Body of pancreas (tissue), 4 donors: ENCODE data around the gene DDX28.

ENCODE experiments used
- POLR2A ChIP-seq, 3 donors: fragments of 450-650 bp; IDR thresholded peaks; one replicate each; pipeline ENCODE4 v1.6.1; 2016; ENCODE audit warnings: antibody characterized with exemption in 3 of 3, mild to moderate bottlenecking in 2 of 3
- TF ChIP-seq, protein P1 (sequence below), 7 experiments: fragments of 450-650 bp in 4 of 7; fragments of 200-600 bp in 3 of 7; sonication (generic) in 3 of 7; IDR thresholded peaks; one replicate each; pipeline ENCODE4 v1.5.1; 2016 to 2019; ENCODE audit warnings: antibody characterized with exemption in 7 of 7

DNA sequence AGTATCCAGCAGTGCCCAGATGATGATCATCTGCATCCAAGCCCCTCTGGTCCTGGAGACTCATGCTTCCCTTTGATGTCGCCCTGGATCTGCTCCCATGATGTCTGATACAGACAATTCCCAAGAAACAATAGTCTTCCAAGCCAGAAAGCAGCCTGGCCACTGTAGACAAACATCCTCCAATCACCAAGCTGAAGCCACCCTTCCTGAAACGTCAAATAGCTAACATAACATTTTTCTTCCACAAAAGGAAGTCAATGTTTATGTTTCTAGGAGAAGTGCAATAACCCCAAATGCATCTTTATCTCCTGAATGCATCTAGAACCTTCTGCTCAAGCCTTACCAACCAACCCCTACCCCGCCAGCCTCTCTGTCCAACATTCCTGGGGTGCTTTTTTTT lies 22.6 kb downstream of the DDX28 start:
- TF ChIP-seq, protein P1, sequence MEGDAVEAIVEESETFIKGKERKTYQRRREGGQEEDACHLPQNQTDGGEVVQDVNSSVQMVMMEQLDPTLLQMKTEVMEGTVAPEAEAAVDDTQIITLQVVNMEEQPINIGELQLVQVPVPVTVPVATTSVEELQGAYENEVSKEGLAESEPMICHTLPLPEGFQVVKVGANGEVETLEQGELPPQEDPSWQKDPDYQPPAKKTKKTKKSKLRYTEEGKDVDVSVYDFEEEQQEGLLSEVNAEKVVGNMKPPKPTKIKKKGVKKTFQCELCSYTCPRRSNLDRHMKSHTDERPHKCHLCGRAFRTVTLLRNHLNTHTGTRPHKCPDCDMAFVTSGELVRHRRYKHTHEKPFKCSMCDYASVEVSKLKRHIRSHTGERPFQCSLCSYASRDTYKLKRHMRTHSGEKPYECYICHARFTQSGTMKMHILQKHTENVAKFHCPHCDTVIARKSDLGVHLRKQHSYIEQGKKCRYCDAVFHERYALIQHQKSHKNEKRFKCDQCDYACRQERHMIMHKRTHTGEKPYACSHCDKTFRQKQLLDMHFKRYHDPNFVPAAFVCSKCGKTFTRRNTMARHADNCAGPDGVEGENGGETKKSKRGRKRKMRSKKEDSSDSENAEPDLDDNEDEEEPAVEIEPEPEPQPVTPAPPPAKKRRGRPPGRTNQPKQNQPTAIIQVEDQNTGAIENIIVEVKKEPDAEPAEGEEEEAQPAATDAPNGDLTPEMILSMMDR (IDR thresholded peaks at IDR 0.05) = no peak
- no peak for TF ChIP-seq POLR2A (IDR thresholded peaks at IDR 0.05)
